Caco-2 (cell line): ENCODE data around the gene NUP205. TPM values are rescaled to one million over a fixed set of nuclear protein-coding genes. Genes with fewer than 3 reads are reported as not detected.

ENCODE experiments used
- BruUV-seq: library from RNA; stranded (reverse); fragments of 400-500 nt; replicated peaks from 2 replicates; lab custom pipeline; 2021; lab: Mats Ljungman, UMichigan
- CTCF ChIA-PET: fragments of 300-600 bp; sonication (Branson Sonifier 250); formaldehyde crosslinking; loops from one replicate; lab custom pipeline; 2022; ENCODE audit warnings: antibody characterized with exemption; lab: Charles Lee
- POLR2A ChIA-PET: fragments of 300-600 bp; sonication (Branson Sonifier 250); formaldehyde crosslinking; loops from one replicate; lab custom pipeline; 2022; ENCODE audit warnings: antibody characterized with exemption; lab: Charles Lee
- DNase-seq, 2 experiments: peaks; one replicate each; pipeline versions ENCODE4 v3.0.0 to v3.0.0-alpha.2; 2020 to 2022
- H3K27me3 ChIP-seq: replicated peaks from 2 replicates; pipeline ENCODE4 v1.6.0; 2011; ENCODE audit warnings: low read length; ENCODE audit not compliant: control insufficient read depth, insufficient read depth
- H3K36me3 ChIP-seq: 2 replicates; pipeline ENCODE4 v1.5.1; 2011; ENCODE audit warnings: low read length; ENCODE audit not compliant: control insufficient read depth, insufficient read depth
- H3K4me1 ChIP-seq: fragments of 250-450 bp; sonication (Bioruptor Pico); 2 replicates; pipeline ENCODE4 v1.5.1; 2020; ENCODE audit warnings: mild to moderate bottlenecking
- H3K4me3 ChIP-seq: 2 replicates; pipeline ENCODE4 v1.5.1; 2011; ENCODE audit warnings: low read depth, mild to moderate bottlenecking, control low read depth, low read length
- H3K9me3 ChIP-seq: fragments of 250-450 bp; sonication (Bioruptor Pico); 2 replicates; pipeline ENCODE4 v1.5.1; 2020; ENCODE audit warnings: mild to moderate bottlenecking, moderate library complexity
- H3K27ac Mint-ChIP-seq: one replicate; pipeline ENCODE4 v1.8.0; 2022; ENCODE audit warnings: mixed read lengths; ENCODE audit not compliant: unreplicated experiment
- H3K27me3 Mint-ChIP-seq: one replicate; pipeline ENCODE4 v1.8.0; 2022; ENCODE audit warnings: mixed read lengths; ENCODE audit not compliant: insufficient read depth, unreplicated experiment
- H3K36me3 Mint-ChIP-seq: one replicate; pipeline ENCODE4 v1.8.0; 2022; ENCODE audit warnings: mild to moderate bottlenecking, mixed read lengths; ENCODE audit not compliant: insufficient read depth, unreplicated experiment
- H3K4me1 Mint-ChIP-seq: one replicate; pipeline ENCODE4 v1.8.0; 2022; ENCODE audit warnings: low read depth, mixed read lengths; ENCODE audit not compliant: unreplicated experiment
- H3K4me3 Mint-ChIP-seq: one replicate; pipeline ENCODE4 v1.8.0; 2022; ENCODE audit warnings: mild to moderate bottlenecking, moderate library complexity, mixed read lengths; ENCODE audit not compliant: unreplicated experiment
- H3K9me3 Mint-ChIP-seq: one replicate; pipeline ENCODE4 v1.8.0; 2022; ENCODE audit warnings: mixed read lengths; ENCODE audit not compliant: unreplicated experiment
- CTCF ChIP-seq, 2 experiments: fragments of 200-600 bp in 1 of 2; IDR thresholded peaks; 1 replicate in 1 of 2; 2 replicates in 1 of 2; pipeline versions ENCODE4 v1.5.1 to v1.8.0; 2011 to 2022; ENCODE audit warnings: antibody characterized with exemption in 1 of 2, control low read depth in 1 of 2, inconsistent platforms in 1 of 2, low read depth in 1 of 2, low read length in 1 of 2, mild to moderate bottlenecking in 1 of 2, moderate library complexity in 1 of 2; ENCODE audit not compliant: insufficient read depth in 1 of 2, severe bottlenecking in 1 of 2, unreplicated experiment in 1 of 2
- intact Hi-C: fragments of 100-400 bp; cut with micrococcal nuclease; formaldehyde crosslinking; loops from one replicate; pipeline ENCODE4 v1.10.0; 2022; ENCODE audit not compliant: unreplicated experiment
- total RNA-seq: library from RNA; stranded (reverse); gene quantifications from 2 replicates; pipeline ENCODE4 v1.2.3, GENCODE V29; 2022

NUP205 gene
- total RNA-seq, 1 experiment from 2014 or later = 115 TPM

DNA sequence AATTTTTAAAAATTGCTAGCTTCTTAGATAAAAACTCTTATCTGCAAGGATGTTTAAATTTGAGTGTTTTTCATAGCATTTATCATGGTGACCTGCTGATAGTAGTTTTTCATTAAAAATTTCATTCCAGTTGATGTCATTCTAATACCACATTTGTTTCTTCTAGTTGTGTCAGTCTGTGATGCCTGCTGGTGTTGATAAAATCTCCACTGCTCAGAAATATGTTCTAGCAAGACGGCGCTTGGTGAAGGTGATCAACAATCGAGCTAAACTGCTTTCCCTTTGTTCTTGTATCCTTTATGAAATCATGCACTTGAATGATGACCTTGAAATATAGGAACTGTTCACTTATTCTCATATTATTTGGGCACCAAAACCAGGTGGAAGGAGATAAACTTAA is 87.0 kb downstream of the NUP205 start:
- no peak overlapping the region for H3K27ac Mint-ChIP-seq

GRCh38 chr7:135645296-135645904 is 87.7 kb downstream of the NUP205 start:
- H3K27ac Mint-ChIP-seq = no peak overlapping the region
- BruUV-seq = no TSS peak
- no peaks in the 10 kb centered on the region for H3K4me1 Mint-ChIP-seq
- DNase-seq = peak in 1 of 2 experiments; percentile 37
- H3K9me3 ChIP-seq = no peaks in the 10 kb centered on the region
- peak; percentile 64 to 73 for TF ChIP-seq CTCF (IDR thresholded peaks at IDR 0.05; ENCODE audit: insufficient read depth in 1 of 2, low read depth in 1 of 2, low read length in 1 of 2, severe bottlenecking in 1 of 2, unreplicated experiment in 1 of 2)
- H3K27me3 ChIP-seq = no peaks in the 10 kb centered on the region
- H3K4me1 ChIP-seq = no peaks in the 10 kb centered on the region
- no peaks in the 10 kb centered on the region for H3K27me3 Mint-ChIP-seq
- no peak overlapping the region for H3K4me3 Mint-ChIP-seq
- H3K36me3 Mint-ChIP-seq = peaks cover 60% of the 10 kb centered on the region
- CTCF ChIA-PET = interaction anchor here (0.6 to 2.3 kb wide), 7 partner anchors 25 to 434 kb away, joined by 3 to 11 read pairs (median 7); partner anchors contain the start of gene WDR91
- intact Hi-C loops = loop anchor here (1.0 kb wide), 3 partner anchors 24 to 364 kb away; no protein-coding TSS in a partner anchor
- POLR2A ChIA-PET = no interaction called here
- peaks cover 6% of the 10 kb centered on the region for H3K36me3 ChIP-seq
- H3K4me3 ChIP-seq = no peak overlapping the region
- no peaks in the 10 kb centered on the region for H3K9me3 Mint-ChIP-seq

More for the DNA sequence above, 87.0 kb downstream of the NUP205 start:
- intact Hi-C loops = loop anchor here (1.0 kb wide), 3 partner anchors 23 to 363 kb away; no protein-coding TSS in a partner anchor
- Histone ChIP-seq H3K4me1 (no peaks in the 10 kb centered on the region), H3K27me3 (no peaks in the 10 kb centered on the region), H3K36me3 (peaks cover 6% of the 10 kb centered on the region), H3K4me3 (no peak overlapping the region), H3K9me3 (no peaks in the 10 kb centered on the region)
- no peaks in the 10 kb centered on the region for H3K4me1 Mint-ChIP-seq
- DNase-seq = no peak
- no peak for TF ChIP-seq CTCF (IDR thresholded peaks at IDR 0.05; ENCODE audit: insufficient read depth in 1 of 2, low read depth in 1 of 2, low read length in 1 of 2, severe bottlenecking in 1 of 2, unreplicated experiment in 1 of 2)
- H3K27me3 Mint-ChIP-seq = no peaks in the 10 kb centered on the region
- H3K9me3 Mint-ChIP-seq = no peaks in the 10 kb centered on the region
- no TSS peak for BruUV-seq
- CTCF ChIA-PET = interaction anchor here (1.0 to 2.3 kb wide), 5 partner anchors 24 to 370 kb away, joined by 3 to 11 read pairs (median 7); no protein-coding TSS in a partner anchor
- peaks cover 60% of the 10 kb centered on the region for H3K36me3 Mint-ChIP-seq
- H3K4me3 Mint-ChIP-seq = no peak overlapping the region
- POLR2A ChIA-PET = no interaction called here

- intact Hi-C loops = no loop called here
Measured at GRCh38 chr7:135647755-135648154, 90.0 kb downstream of the NUP205 start.

More at GRCh38 chr7:135647755-135648154, 90.0 kb downstream of the NUP205 start:
- no TSS peak for BruUV-seq
- CTCF ChIA-PET = interaction anchor here (1.0 kb wide), 1 partner anchor 27 kb away, joined by 3 read pairs; no protein-coding TSS in a partner anchor
- no peaks in the 10 kb centered on the region for H3K4me1 Mint-ChIP-seq
- no peaks in the 10 kb centered on the region for H3K9me3 ChIP-seq
- no peaks in the 10 kb centered on the region for H3K27me3 Mint-ChIP-seq
- POLR2A ChIA-PET = no interaction called here
- H3K4me1 ChIP-seq = no peaks in the 10 kb centered on the region
- H3K9me3 Mint-ChIP-seq = no peaks in the 10 kb centered on the region
- H3K4me3 Mint-ChIP-seq = no peak overlapping the region
- no peaks in the 10 kb centered on the region for H3K27me3 ChIP-seq
- H3K36me3 ChIP-seq = peaks cover 6% of the 10 kb centered on the region
- peaks cover 45% of the 10 kb centered on the region for H3K36me3 Mint-ChIP-seq
- TF ChIP-seq CTCF (IDR thresholded peaks at IDR 0.05; ENCODE audit: insufficient read depth in 1 of 2, low read depth in 1 of 2, low read length in 1 of 2, severe bottlenecking in 1 of 2, unreplicated experiment in 1 of 2) = no peak
- no peak overlapping the region for H3K27ac Mint-ChIP-seq
- DNase-seq = no peak
- H3K4me3 ChIP-seq = no peak overlapping the region
